Measurements from ENCODE around the gene PHYKPL.

Gene PHYKPL

GRCh38 chr5:178223828-178224335, 8.7 kb downstream of the PHYKPL start:
- DNase-seq (ENCODE audit: low spot score), result no peak

GRCh38 chr5:178223196-178223773, 9.3 kb downstream of the PHYKPL start:
- no peak for DNase-seq (ENCODE audit: low spot score)

GRCh38 chr5:178222292-178222691, 10.3 kb downstream of the PHYKPL start:
- DNase-seq (ENCODE audit: low spot score), result no peak

- DNase-seq (ENCODE audit: low spot score), result no peak
These were observed 10.7 kb downstream of the PHYKPL start for GRCh38 chr5:178221853-178222252.

- DNase-seq (ENCODE audit: low spot score), result no peak
These were observed 11.3 kb downstream of the PHYKPL start for GRCh38 chr5:178221282-178221681.

GRCh38 chr5:178218827-178219226, 13.8 kb downstream of the PHYKPL start:
- DNase-seq (ENCODE audit: low spot score), result no peak

GRCh38 chr5:178218237-178218776, 14.3 kb downstream of the PHYKPL start:
- DNase-seq (ENCODE audit: low spot score), result no peak

GRCh38 chr5:178216779-178217178, 15.8 kb downstream of the PHYKPL start:
- DNase-seq (ENCODE audit: low spot score), result no peak

- DNase-seq (ENCODE audit: low spot score), result no peak
These were observed 16.5 kb downstream of the PHYKPL start for GRCh38 chr5:178216088-178216534.

- DNase-seq (ENCODE audit: low spot score), result no peak
These were observed 17.2 kb downstream of the PHYKPL start for GRCh38 chr5:178215280-178216002.

GRCh38 chr5:178214160-178214803, 18.3 kb downstream of the PHYKPL start:
- no peak for DNase-seq (ENCODE audit: low spot score)

- no peak for DNase-seq (ENCODE audit: low spot score)
These were observed 18.9 kb downstream of the PHYKPL start for GRCh38 chr5:178213748-178214151.

GRCh38 chr5:178213003-178213461, 19.6 kb downstream of the PHYKPL start:
- no peak for DNase-seq (ENCODE audit: low spot score)

- no peak for DNase-seq (ENCODE audit: low spot score)
These were observed 20.2 kb downstream of the PHYKPL start for GRCh38 chr5:178212241-178213002.

GRCh38 chr5:178211095-178212048, 21.2 kb downstream of the PHYKPL start:
- no peak for DNase-seq (ENCODE audit: low spot score)

- DNase-seq (ENCODE audit: low spot score), result no peak
These were observed 21.9 kb downstream of the PHYKPL start for GRCh38 chr5:178210686-178211085.

GRCh38 chr5:178210073-178210535, 22.5 kb downstream of the PHYKPL start:
- DNase-seq (ENCODE audit: low spot score), result no peak

- no peak for DNase-seq (ENCODE audit: low spot score)
These were observed 23.1 kb downstream of the PHYKPL start for GRCh38 chr5:178209334-178210072.

- DNase-seq (ENCODE audit: low spot score), result no peak
These were observed 23.9 kb downstream of the PHYKPL start for GRCh38 chr5:178208540-178209227.
